ENCODE results near the gene GFOD1.

- TF ChIP-seq, protein P1, sequence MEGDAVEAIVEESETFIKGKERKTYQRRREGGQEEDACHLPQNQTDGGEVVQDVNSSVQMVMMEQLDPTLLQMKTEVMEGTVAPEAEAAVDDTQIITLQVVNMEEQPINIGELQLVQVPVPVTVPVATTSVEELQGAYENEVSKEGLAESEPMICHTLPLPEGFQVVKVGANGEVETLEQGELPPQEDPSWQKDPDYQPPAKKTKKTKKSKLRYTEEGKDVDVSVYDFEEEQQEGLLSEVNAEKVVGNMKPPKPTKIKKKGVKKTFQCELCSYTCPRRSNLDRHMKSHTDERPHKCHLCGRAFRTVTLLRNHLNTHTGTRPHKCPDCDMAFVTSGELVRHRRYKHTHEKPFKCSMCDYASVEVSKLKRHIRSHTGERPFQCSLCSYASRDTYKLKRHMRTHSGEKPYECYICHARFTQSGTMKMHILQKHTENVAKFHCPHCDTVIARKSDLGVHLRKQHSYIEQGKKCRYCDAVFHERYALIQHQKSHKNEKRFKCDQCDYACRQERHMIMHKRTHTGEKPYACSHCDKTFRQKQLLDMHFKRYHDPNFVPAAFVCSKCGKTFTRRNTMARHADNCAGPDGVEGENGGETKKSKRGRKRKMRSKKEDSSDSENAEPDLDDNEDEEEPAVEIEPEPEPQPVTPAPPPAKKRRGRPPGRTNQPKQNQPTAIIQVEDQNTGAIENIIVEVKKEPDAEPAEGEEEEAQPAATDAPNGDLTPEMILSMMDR (conservative IDR thresholded peaks at IDR 0.05; ENCODE audit: low read length) = no peak
- no peak for TF ChIP-seq EZH2phosphoT487 (IDR thresholded peaks at IDR 0.05; ENCODE audit: borderline replicate concordance, low read depth, low read length)
These were observed 73.4 kb downstream of the GFOD1 start for GRCh38 chr6:13413900-13414555.

Measured in OCI-LY7 (cell line).